Breast epithelium (tissue), 4 donors: Measurements from ENCODE around the gene EN1. TPM values are rescaled to one million over a fixed set of nuclear protein-coding genes. Genes with fewer than 3 reads are reported as not detected.

Source experiments
- DNase-seq, 2 donors: peaks; one replicate each; pipeline ENCODE4 v3.0.0-alpha.2; 2019; ENCODE audit warnings: low spot score in 2 of 2
- H3K27ac ChIP-seq, 2 donors: fragments of 200-600 bp; sonication (generic) in 1 of 2; one replicate each; pipeline ENCODE4 v1.5.1; 2016 to 2019; ENCODE audit warnings: mild to moderate bottlenecking in 1 of 2
- H3K27me3 ChIP-seq, 2 donors: fragments of 200-600 bp; sonication (generic) in 1 of 2; one replicate each; pipeline versions ENCODE4 v1.5.1 to v1.6.0; 2017 to 2019; ENCODE audit warnings: control low read depth in 1 of 2, mild to moderate bottlenecking in 1 of 2
- H3K36me3 ChIP-seq: fragments of 200-600 bp; one replicate; pipeline ENCODE4 v1.5.1; 2019
- H3K4me1 ChIP-seq, 2 donors: fragments of 200-600 bp; sonication (generic); one replicate each; pipeline ENCODE4 v1.5.1; 2016 to 2019; ENCODE audit warnings: control low read depth in 1 of 2
- H3K4me3 ChIP-seq, 3 donors: fragments of 200-600 bp; sonication (generic); 1 replicate in 2 of 3; 2 replicates in 1 of 3; pipeline ENCODE4 v1.5.1; 2016 to 2019; ENCODE audit warnings: mild to moderate bottlenecking in 3 of 3, moderate library complexity in 2 of 3
- H3K9me3 ChIP-seq, 2 donors: fragments of 200-600 bp; sonication (generic) in 1 of 2; one replicate each; pipeline ENCODE4 v1.5.1; 2016 to 2019; ENCODE audit warnings: control low read depth in 1 of 2
- POLR2A ChIP-seq: fragments of 450-650 bp; IDR thresholded peaks from one replicate; pipeline ENCODE4 v1.6.1; 2016; ENCODE audit warnings: antibody characterized with exemption, mild to moderate bottlenecking, moderate library complexity
- POLR2AphosphoS5 ChIP-seq, 3 donors: sonication (generic); formaldehyde crosslinking; IDR thresholded peaks; one replicate each; pipeline ENCODE4 v1.6.1; 2017; ENCODE audit warnings: antibody characterized with exemption in 3 of 3
- intact Hi-C: fragments of 100-400 bp; cut with DNase I; formaldehyde crosslinking; loops from one replicate; pipeline ENCODE4 v1.15.1; 2023; ENCODE audit warnings: low total_unique reads
- total RNA-seq, 3 donors: library from RNA; depleted of rRNA; stranded (reverse); fragments of >200 nt; gene quantifications; one replicate each; pipeline ENCODE4 v1.1.0, GENCODE V29; 2016
- TF ChIP-seq, protein P1 (sequence below), 3 donors: fragments of 450-650 bp; IDR thresholded peaks; one replicate each; pipeline ENCODE4 v1.5.1; 2016 to 2017; ENCODE audit warnings: antibody characterized with exemption in 3 of 3, mild to moderate bottlenecking in 3 of 3, moderate library complexity in 3 of 3

The EN1 gene
- total RNA-seq, result 1 to 10 TPM in 2 of 3 donors, under 1 TPM in 1; 0.29 to 6.4 (median 1.6) TPM

GRCh38 chr2:118846953-118847761 lies at the start of gene EN1:
EN1 (minus strand) TSS chr2:118847648; CDS start chr2:118847167, 481 bp downstream.
- H3K27me3 ChIP-seq, result peaks cover 2 to 95% of the 10 kb centered on the region in 2 donors
- H3K27ac ChIP-seq, result peak within 1 kb of the TSS in 1 of 2 donors; percentile 71
- TF ChIP-seq, protein P1, sequence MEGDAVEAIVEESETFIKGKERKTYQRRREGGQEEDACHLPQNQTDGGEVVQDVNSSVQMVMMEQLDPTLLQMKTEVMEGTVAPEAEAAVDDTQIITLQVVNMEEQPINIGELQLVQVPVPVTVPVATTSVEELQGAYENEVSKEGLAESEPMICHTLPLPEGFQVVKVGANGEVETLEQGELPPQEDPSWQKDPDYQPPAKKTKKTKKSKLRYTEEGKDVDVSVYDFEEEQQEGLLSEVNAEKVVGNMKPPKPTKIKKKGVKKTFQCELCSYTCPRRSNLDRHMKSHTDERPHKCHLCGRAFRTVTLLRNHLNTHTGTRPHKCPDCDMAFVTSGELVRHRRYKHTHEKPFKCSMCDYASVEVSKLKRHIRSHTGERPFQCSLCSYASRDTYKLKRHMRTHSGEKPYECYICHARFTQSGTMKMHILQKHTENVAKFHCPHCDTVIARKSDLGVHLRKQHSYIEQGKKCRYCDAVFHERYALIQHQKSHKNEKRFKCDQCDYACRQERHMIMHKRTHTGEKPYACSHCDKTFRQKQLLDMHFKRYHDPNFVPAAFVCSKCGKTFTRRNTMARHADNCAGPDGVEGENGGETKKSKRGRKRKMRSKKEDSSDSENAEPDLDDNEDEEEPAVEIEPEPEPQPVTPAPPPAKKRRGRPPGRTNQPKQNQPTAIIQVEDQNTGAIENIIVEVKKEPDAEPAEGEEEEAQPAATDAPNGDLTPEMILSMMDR (IDR thresholded peaks at IDR 0.05), result no peak
- TF ChIP-seq POLR2AphosphoS5 (IDR thresholded peaks at IDR 0.05) (no peak), POLR2A (no peak)

GRCh38 chr2:118893100-118893499 lies 45.7 kb upstream of the EN1 start:
- DNase-seq, result no peak
- Histone ChIP-seq H3K27ac (no peak overlapping the region), H3K4me3 (no peak overlapping the region), H3K4me1 (no peaks in the 10 kb centered on the region), H3K36me3 (no peaks in the 10 kb centered on the region), H3K27me3 (no peaks in the 10 kb centered on the region), H3K9me3 (peaks cover 8 to 18% of the 10 kb centered on the region in 2 donors)
- TF ChIP-seq, protein P1 (IDR thresholded peaks at IDR 0.05), result no peak
- TF ChIP-seq POLR2A, result no peak
- intact Hi-C loops, result no loop called here

More at GRCh38 chr2:118846953-118847761, at the start of gene EN1:
- Histone ChIP-seq H3K4me1 (peaks cover 0 to 11% of the 10 kb centered on the region in 2 donors), H3K9me3 (no peaks in the 10 kb centered on the region), H3K36me3 (no peaks in the 10 kb centered on the region), H3K4me3 (peak within 1 kb of the TSS; percentile 52 to 63 (median 58))
- no peak for DNase-seq
- intact Hi-C loops, result no loop called here

DNA sequence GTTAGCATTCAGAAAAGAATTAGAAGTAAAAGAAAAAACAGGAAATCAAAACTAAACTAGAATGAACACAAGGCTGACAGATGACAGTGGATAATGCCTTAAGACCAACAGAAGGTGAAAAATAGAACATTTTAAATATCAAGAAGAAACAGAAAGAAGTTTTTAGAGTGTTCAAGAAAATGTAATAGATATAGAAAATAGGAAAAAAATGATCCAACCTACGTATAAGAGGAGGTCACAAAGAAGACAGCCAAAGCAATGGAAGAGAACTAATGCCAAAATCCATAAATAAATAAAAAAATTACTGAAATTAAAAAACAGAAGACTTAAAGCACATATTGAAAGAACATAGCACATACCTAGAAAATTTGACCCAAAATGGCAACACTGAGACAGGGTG lies 42.5 kb upstream of the EN1 start:
- DNase-seq, result no peak
- intact Hi-C loops, result no loop called here
- H3K4me3 ChIP-seq, result no peak overlapping the region

DNA sequence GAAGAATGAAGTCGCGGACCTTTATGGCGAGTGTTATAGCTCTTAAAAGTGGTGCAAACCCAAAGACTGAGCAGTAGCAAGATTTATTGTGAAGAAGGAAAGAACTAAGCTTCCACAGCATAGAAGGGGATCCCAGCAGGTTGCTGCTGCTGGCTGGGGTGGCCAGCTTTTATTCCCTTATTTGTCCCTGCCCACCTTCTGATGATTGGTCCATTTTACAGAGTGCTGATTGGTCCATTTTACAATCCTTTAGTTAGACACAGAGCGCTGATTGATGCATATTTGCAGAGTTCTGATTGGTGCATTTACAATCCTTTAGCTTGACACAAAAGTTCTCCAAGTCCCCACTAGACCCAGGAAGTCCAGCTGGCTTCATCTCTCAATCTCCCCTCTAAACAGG lies 36.3 kb upstream of the EN1 start:
- no peak overlapping the region for H3K4me3 ChIP-seq
- H3K36me3 ChIP-seq, result no peaks in the 10 kb centered on the region
- TF ChIP-seq POLR2AphosphoS5 (IDR thresholded peaks at IDR 0.05) (no peak), POLR2A (no peak)
- TF ChIP-seq, protein P1 (IDR thresholded peaks at IDR 0.05), result no peak
- no peak for DNase-seq
- no peak overlapping the region for H3K27ac ChIP-seq
- intact Hi-C loops, result loop anchor here (5.0 kb wide), 1 partner anchor 404 kb away; no protein-coding TSS in a partner anchor
- H3K9me3 ChIP-seq, result peaks cover 0 to under 1% of the 10 kb centered on the region in 2 donors
- H3K27me3 ChIP-seq, result peaks cover 0 to 4% of the 10 kb centered on the region in 2 donors
- no peaks in the 10 kb centered on the region for H3K4me1 ChIP-seq

More for the DNA sequence above, 42.5 kb upstream of the EN1 start:
- TF ChIP-seq POLR2A, result no peak
- no peak for TF ChIP-seq POLR2AphosphoS5 (IDR thresholded peaks at IDR 0.05)
- TF ChIP-seq, protein P1 (IDR thresholded peaks at IDR 0.05), result no peak
- Histone ChIP-seq H3K36me3 (no peaks in the 10 kb centered on the region), H3K27me3 (no peaks in the 10 kb centered on the region), H3K27ac (no peak overlapping the region), H3K9me3 (peaks cover 8 to 18% of the 10 kb centered on the region in 2 donors), H3K4me1 (no peaks in the 10 kb centered on the region)

- Histone ChIP-seq H3K4me3 (peak overlapping the region in 2 of 3 donors; percentile 22 to 27), H3K27ac (no peak overlapping the region), H3K36me3 (no peaks in the 10 kb centered on the region), H3K9me3 (no peaks in the 10 kb centered on the region), H3K4me1 (no peaks in the 10 kb centered on the region), H3K27me3 (peaks cover 0 to 4% of the 10 kb centered on the region in 2 donors)
- TF ChIP-seq, protein P1 (IDR thresholded peaks at IDR 0.05), result peak; percentile 37 to 73 (median 65)
- TF ChIP-seq POLR2AphosphoS5 (IDR thresholded peaks at IDR 0.05), result no peak
- intact Hi-C loops, result loop anchor here (5.0 kb wide), 1 partner anchor 404 kb away; no protein-coding TSS in a partner anchor
- peak; percentile 44 to 60 for DNase-seq
Measured at GRCh38 chr2:118882693-118883336, 35.4 kb upstream of the EN1 start.
